B cell (primary cell): ENCODE data around the gene KLHDC7B. TPM values are rescaled to one million over a fixed set of nuclear protein-coding genes. Genes with fewer than 3 reads are reported as not detected.

Experiments
- ATAC-seq: fragments of 200-7000 bp; cut with Tn5 transposase; one replicate; pipeline ENCODE4 v1.10.0; 2021; ENCODE audit warnings: low read depth, mild to moderate bottlenecking, moderate number of reproducible peaks, moderate library complexity
- CTCF ChIA-PET: fragments of 350-600 bp; sonication (Branson Sonifier 250); formaldehyde crosslinking; loops from one replicate; lab custom pipeline; 2021; ENCODE audit warnings: antibody characterized with exemption, inconsistent platforms; lab: Charles Lee
- POLR2A ChIA-PET: fragments of 350-600 bp; sonication (Branson Sonifier 250); formaldehyde crosslinking; loops from one replicate; lab custom pipeline; 2021; ENCODE audit warnings: antibody characterized with exemption; lab: Charles Lee
- DNase-seq: peaks from one replicate; pipeline ENCODE4 v3.0.0; 2013
- H2AFZ ChIP-seq: 2 replicates; pipeline ENCODE4 v1.6.1; 2012; ENCODE audit warnings: mild to moderate bottlenecking, low read depth, low read length; ENCODE audit not compliant: insufficient read depth, poor library complexity, severe bottlenecking
- H3K27ac ChIP-seq, 2 donors: 1 replicate in 1 of 2; 2 replicates in 1 of 2; pipeline ENCODE4 v1.5.1; 2012 to 2013; ENCODE audit warnings: low read length in 2 of 2, mild to moderate bottlenecking in 2 of 2, moderate library complexity in 1 of 2
- H3K27me3 ChIP-seq, 4 experiments: fragments of 200-600 bp in 1 of 4; sonication (generic) in 1 of 4; replicated peaks in 1 of 4; 1 replicate in 2 of 4; 2 replicates in 2 of 4; pipeline versions ENCODE4 v1.6.1 to v1.7.0; 2013 to 2016; ENCODE audit warnings: low read length in 3 of 4, mild to moderate bottlenecking in 2 of 4, mixed read lengths in 1 of 4, moderate library complexity in 1 of 4; ENCODE audit not compliant: insufficient read depth in 4 of 4, control insufficient read depth in 3 of 4; ENCODE audit errors: control extremely low read depth in 1 of 4
- H3K36me3 ChIP-seq, 2 experiments: replicated peaks in 1 of 2; 1 replicate in 1 of 2; 2 replicates in 1 of 2; pipeline versions ENCODE4 v1.6.1 to v1.7.1; 2013; ENCODE audit warnings: low read length in 1 of 2; ENCODE audit not compliant: insufficient read depth in 2 of 2, control insufficient read depth in 1 of 2; ENCODE audit errors: control extremely low read depth in 1 of 2, extremely low read depth in 1 of 2
- H3K4me1 ChIP-seq, 2 donors: fragments of 200-600 bp in 1 of 2; sonication (generic) in 1 of 2; 1 replicate in 1 of 2; 2 replicates in 1 of 2; pipeline versions ENCODE4 v1.5.1 to v1.6.1; 2013 to 2017; ENCODE audit warnings: low read length in 2 of 2; ENCODE audit not compliant: control insufficient read depth in 2 of 2, insufficient read depth in 2 of 2
- H3K4me2 ChIP-seq: replicated peaks from 2 replicates; pipeline ENCODE3; 2012; ENCODE audit warnings: mild to moderate bottlenecking, low read depth, low read length; ENCODE audit not compliant: poor library complexity, severe bottlenecking
- H3K4me3 ChIP-seq, 5 experiments: fragments of 200-600 bp in 1 of 5; sonication (generic) in 1 of 5; 1 replicate in 3 of 5; 2 replicates in 2 of 5; pipeline versions ENCODE4 v1.5.1 to v1.7.0; 2011 to 2016; ENCODE audit warnings: low read length in 4 of 5, mild to moderate bottlenecking in 4 of 5, low read depth in 2 of 5, control low read depth in 1 of 5, moderate library complexity in 1 of 5; ENCODE audit not compliant: insufficient read depth in 1 of 5; ENCODE audit errors: control extremely low read depth in 1 of 5, extremely low read depth in 1 of 5
- H3K79me2 ChIP-seq: fragments of 200-600 bp; sonication (generic); one replicate; pipeline ENCODE4 v1.6.0; 2016; ENCODE audit warnings: low read length; ENCODE audit not compliant: control insufficient read depth, insufficient read depth
- H3K9ac ChIP-seq: fragments of 200-600 bp; sonication (generic); 2 replicates; pipeline ENCODE4 v1.6.1; 2017; ENCODE audit warnings: mild to moderate bottlenecking, low read length, moderate library complexity
- H3K9me3 ChIP-seq, 3 donors: one replicate each; pipeline versions ENCODE4 v1.6.1 to v1.7.1; 2013; ENCODE audit warnings: low read length in 2 of 3; ENCODE audit not compliant: control insufficient read depth in 2 of 3, insufficient read depth in 1 of 3; ENCODE audit errors: control extremely low read depth in 1 of 3
- H4K20me1 ChIP-seq: 2 replicates; pipeline ENCODE4 v1.6.0; 2012; ENCODE audit warnings: mild to moderate bottlenecking, low read length; ENCODE audit not compliant: insufficient read depth, control insufficient read depth, poor library complexity, severe bottlenecking
- H3K27ac Mint-ChIP-seq: one replicate; pipeline ENCODE4 v1.8.0; 2021; ENCODE audit warnings: mixed read lengths
- H3K27me3 Mint-ChIP-seq: one replicate; pipeline ENCODE4 v1.8.0; 2021; ENCODE audit warnings: mixed read lengths
- H3K4me1 Mint-ChIP-seq: one replicate; pipeline ENCODE4 v1.8.0; 2021; ENCODE audit warnings: mixed read lengths
- H3K4me3 Mint-ChIP-seq: one replicate; pipeline ENCODE4 v1.8.0; 2021; ENCODE audit warnings: mixed read lengths
- H3K9me3 Mint-ChIP-seq: one replicate; pipeline ENCODE4 v1.8.0; 2022; ENCODE audit warnings: mixed read lengths; ENCODE audit not compliant: insufficient read depth
- CTCF ChIP-seq: fragments of 200-600 bp; IDR thresholded peaks from one replicate; pipeline ENCODE4 v1.8.0; 2022; ENCODE audit warnings: antibody characterized with exemption, mild to moderate bottlenecking
- EZH2 ChIP-seq: IDR thresholded peaks from 2 replicates; pipeline ENCODE4 v1.6.1; 2012; ENCODE audit warnings: borderline replicate concordance, low read depth, mild to moderate bottlenecking, moderate library complexity, low read length; ENCODE audit not compliant: insufficient read depth, poor library complexity, severe bottlenecking
- WGBS: methylation state at CpG from one replicate; pipeline ENCODE4 v1.1.5; 2013; ENCODE audit warnings: missing lambda C conversion rate; ENCODE audit not compliant: insufficient coverage; 5-methylcytosine and 5-hydroxymethylcytosine counted together
- intact Hi-C: fragments of 100-400 bp; cut with micrococcal nuclease; formaldehyde crosslinking; loops from one replicate; pipeline ENCODE4 v1.10.0; 2022
- polyA plus RNA-seq: library from polyadenylated mRNA; depleted of rRNA; stranded (reverse); fragments of >200 nt; gene quantifications from 2 replicates; pipeline ENCODE4 v1.2.3, GENCODE V29; 2012
- total RNA-seq, 2 donors: library from RNA; stranded (reverse); fragments of 120-200 nt in 1 of 2; gene quantifications; 1 replicate in 1 of 2; 2 replicates in 1 of 2; pipeline versions ENCODE4 v1.2.3 to v1.2.4, GENCODE V29; 2013 to 2022

KLHDC7B gene
- total and polyA plus RNA-seq, 2 donors (not counting 1 experiment from before 2014, with no cell fraction given): 1.8 to 6.2 TPM

- H3K27ac ChIP-seq: no peak overlapping the region
- TF ChIP-seq EZH2: no peak
- peaks cover 7 to 14% of the 10 kb centered on the region in 2 donors for H3K4me1 ChIP-seq
- WGBS: 98% methylated on average over 11 of the region's 13 CpGs
- H3K9me3 ChIP-seq: no peaks in the 10 kb centered on the region
- Mint-ChIP-seq H3K27ac (no peak overlapping the region), H3K9me3 (no peaks in the 10 kb centered on the region), H3K27me3 (no peaks in the 10 kb centered on the region), H3K4me3 (no peak overlapping the region), H3K4me1 (peaks cover 7% of the 10 kb centered on the region)
- ATAC-seq (no peak), DNase-seq (no peak)
- no peak overlapping the region for H2AFZ ChIP-seq
- ChIA-PET POLR2A (no interaction called here), CTCF (interaction anchor here (1.5 kb wide), 1 partner anchor 23 kb away, joined by 3 read pairs; no protein-coding TSS in a partner anchor)
- peaks cover 0 to 64% of the 10 kb centered on the region in 2 experiments for H3K36me3 ChIP-seq
- H3K4me3 ChIP-seq: no peak overlapping the region
- no peaks in the 10 kb centered on the region for H3K27me3 ChIP-seq
- intact Hi-C loops: no loop called here
- peaks cover 76% of the 10 kb centered on the region for H3K79me2 ChIP-seq
- no peak overlapping the region for H3K4me2 ChIP-seq
- peaks cover 49% of the 10 kb centered on the region for H4K20me1 ChIP-seq
- no peak overlapping the region for H3K9ac ChIP-seq
These were observed 24.8 kb upstream of the KLHDC7B start for GRCh38 chr22:50520826-50521453.

- 96% methylated on average over 10 of the region's 10 CpGs for WGBS
- H3K9ac ChIP-seq: no peak overlapping the region
- Mint-ChIP-seq H3K9me3 (no peaks in the 10 kb centered on the region), H3K27ac (no peak overlapping the region), H3K27me3 (no peaks in the 10 kb centered on the region), H3K4me3 (no peak overlapping the region), H3K4me1 (peaks cover 9% of the 10 kb centered on the region)
- H3K9me3 ChIP-seq: no peaks in the 10 kb centered on the region
- DNase-seq: no peak
- intact Hi-C loops: no loop called here
- peaks cover 41% of the 10 kb centered on the region for H4K20me1 ChIP-seq
- TF ChIP-seq EZH2 (no peak), CTCF (no peak)
- H3K4me2 ChIP-seq: no peak overlapping the region
- ATAC-seq: no peak
- H3K4me3 ChIP-seq: no peak overlapping the region
- H2AFZ ChIP-seq: no peak overlapping the region
- H3K79me2 ChIP-seq: peaks cover 68% of the 10 kb centered on the region
- CTCF ChIA-PET: no interaction called here
- POLR2A ChIA-PET: no interaction called here
- no peak overlapping the region for H3K27ac ChIP-seq
- peaks cover 0 to 59% of the 10 kb centered on the region in 2 experiments for H3K36me3 ChIP-seq
- H3K27me3 ChIP-seq: no peaks in the 10 kb centered on the region
- H3K4me1 ChIP-seq: peaks cover 7 to 18% of the 10 kb centered on the region in 2 donors
These were observed 24.0 kb upstream of the KLHDC7B start for GRCh38 chr22:50521710-50522109.
